Stimulated activated CD8-positive, alpha-beta memory T cell treated with anti-CD3 and anti-CD28 coated beads, Interleukin-4, amount 100 ng/mL, for 4 hours (primary cell): ENCODE data around the gene APOOL.
"Not testable (repeated sequence)": the region's sequence is repeated elsewhere in the genome, so short reads cannot be mapped to it uniquely, and the experiment has no call there.

Experiments
- DNase-seq, 2 donors: peaks; one replicate each; pipeline ENCODE4 v3.0.0-alpha.2; 2020; ENCODE audit warnings: low read depth in 2 of 2, low spot score in 1 of 2

APOOL gene

DNA sequence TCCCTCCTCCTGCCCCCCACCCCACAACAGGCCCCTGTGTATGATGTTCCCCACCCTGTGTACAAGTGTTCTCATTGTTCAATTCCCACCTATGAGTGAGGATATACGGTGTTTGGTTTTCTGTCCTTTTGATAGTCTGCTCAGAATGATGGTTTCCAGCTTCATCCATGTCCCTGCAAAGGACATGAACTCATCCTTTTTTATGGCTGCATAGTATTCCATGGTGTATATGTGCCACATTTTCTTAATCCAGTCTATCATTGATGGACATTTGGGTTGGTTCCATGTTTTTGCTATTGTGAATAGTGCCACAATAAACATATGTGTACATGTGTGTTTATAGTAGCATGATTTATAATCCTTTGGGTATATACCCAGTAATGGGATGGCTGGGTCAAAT is 73.6 kb downstream of the APOOL start:
- DNase-seq = not testable (repeated sequence)

DNA sequence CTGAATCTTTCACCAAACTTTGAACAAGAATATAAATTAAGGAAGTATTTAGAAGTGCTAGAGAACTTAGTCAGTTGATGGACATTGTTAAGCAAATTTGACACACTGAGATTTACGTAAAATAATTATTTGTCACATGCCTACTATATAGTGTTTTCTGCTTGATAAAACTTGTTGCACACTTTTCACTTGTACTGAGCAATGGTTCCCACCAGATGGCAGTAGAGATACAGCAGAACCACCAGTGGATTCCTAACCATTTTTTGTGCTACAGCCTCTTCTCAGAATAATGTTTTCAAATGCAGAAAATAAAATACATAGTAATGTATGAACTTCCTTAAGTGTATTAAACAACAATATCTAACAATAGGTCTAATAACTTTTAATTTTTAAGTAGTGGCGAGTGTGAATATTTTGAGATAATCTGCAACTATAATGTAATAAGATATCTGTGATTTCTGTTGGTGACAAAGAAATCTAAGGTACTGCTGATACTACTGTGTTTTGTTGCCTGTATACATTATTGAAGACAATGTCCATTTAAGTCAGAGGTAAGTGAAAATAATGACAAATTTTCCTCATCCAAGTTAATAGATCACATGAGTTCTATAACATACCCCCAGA is 81.2 kb downstream of the APOOL start:
- DNase-seq = no peak

DNA sequence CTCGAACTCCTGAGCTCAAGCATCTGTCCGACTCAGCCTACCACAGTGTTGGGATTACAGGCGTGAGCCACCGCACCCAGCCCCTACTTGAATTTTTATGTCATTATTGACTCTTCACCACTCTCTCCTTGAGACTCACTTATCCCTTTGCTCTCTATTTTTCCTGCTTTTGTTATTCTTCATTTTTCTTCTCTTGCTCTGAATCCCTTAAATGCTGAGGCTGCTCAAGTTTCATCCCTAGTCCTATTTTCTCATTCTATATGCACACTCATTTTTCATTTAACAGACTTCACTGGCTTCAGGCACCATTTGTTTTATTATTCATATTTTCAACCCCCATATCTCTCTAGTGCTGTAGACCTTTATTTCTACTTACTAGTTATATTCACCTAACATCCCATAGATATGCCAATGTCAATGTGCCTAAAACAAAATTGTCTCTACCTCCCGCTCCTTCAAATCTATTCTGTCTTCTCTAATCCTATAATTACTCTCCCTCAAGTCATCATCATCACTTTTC is 85.7 kb downstream of the APOOL start:
- DNase-seq = no peak

DNA sequence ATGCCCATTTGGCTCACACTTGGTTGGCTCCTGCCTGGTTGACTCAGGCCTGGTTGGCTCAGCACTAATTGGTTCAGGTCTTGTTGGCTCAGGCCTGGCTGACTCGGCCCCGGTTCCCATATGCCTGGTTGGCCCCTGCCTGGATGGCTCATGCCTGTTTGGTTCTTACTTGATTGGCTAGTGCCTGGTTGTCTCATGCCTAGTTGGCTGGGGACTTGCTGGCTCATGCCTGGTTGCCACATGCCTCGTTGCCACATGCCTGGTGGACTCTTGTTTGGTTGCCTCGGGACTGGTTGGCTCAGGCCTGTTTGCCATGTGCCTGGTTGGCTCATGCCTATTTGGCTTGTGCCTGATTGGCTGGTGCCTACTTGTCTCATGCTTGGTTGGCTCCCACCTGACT is 103.7 kb downstream of the APOOL start:
- DNase-seq = no peak

DNA sequence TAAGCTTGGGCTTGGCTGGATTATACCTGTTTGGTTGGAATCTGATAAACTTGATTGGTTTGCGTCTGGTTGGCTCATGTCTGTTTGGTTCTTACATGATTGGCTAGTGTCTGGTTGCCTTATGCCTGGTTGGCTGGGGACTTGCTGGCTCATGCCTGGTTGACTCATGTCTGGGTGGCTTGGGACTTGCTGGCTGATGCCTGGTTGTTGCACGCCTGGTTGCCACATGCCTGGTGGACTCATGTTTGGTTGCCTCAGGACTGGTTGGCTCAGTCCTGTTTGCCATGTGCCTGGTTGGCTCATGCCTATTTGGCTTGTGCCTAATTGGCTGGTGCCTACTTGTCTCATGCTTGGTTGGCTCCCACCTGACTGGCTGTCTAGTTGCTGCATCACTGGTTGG is 104.5 kb downstream of the APOOL start:
- DNase-seq = no peak

DNA sequence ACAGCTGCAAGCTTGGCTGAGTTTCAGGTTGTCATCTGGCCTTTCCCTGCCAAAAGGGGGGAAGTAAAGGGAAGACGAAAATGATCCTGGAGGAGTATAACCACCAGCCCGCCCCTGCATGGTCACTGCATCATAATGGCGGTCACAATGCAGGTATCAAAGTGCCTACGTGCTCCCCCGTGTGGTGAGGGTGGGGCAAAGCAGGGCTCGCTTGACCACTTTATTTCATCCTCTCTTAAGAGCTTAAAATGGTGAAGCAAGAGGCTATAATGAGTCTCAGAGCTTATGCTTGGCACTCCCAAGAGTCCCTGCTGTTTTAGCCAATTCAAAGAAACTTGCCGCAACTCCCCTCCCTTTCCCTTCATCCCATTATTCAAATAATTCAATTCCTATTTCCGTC is 105.6 kb downstream of the APOOL start:
- no peak for DNase-seq

DNA sequence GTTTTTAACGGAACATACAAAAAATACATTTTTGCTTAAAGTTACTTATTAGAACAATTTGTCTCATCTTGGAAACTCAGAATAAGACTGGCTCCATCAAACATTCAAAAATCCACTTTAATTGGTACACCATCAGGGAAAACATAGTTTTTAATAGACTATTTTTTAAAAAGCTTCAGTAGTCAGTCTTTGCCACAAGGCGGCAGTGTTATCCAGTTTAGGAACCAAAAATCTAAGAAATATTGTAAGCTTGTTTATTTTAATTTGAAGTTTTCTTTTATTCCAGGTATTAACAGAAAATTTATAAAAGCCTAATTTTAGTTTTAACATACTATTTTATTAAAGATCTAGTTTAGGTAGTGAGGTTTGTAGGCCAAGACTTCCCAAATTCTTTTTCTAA is 107.7 kb downstream of the APOOL start:
- DNase-seq = no peak

DNA sequence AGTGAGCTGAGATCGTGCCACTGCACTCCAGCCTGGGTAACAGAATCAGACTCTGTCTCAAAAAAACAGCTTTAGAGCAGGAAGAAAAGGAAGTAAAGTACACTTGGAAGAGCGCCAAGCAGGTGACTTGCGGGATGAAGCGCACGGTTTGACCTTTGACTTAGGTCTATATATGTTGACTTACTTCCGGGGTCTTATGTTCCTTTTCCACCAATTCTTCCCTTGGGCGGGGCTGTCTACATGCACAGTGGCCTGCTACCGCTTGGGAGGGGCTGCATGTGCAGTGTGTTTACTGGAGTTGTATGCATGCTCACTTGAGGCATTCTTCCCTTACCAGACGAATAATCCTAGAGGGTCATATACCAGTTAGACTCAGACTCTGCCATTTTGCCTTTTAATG is 108.6 kb downstream of the APOOL start:
- no peak for DNase-seq

DNA sequence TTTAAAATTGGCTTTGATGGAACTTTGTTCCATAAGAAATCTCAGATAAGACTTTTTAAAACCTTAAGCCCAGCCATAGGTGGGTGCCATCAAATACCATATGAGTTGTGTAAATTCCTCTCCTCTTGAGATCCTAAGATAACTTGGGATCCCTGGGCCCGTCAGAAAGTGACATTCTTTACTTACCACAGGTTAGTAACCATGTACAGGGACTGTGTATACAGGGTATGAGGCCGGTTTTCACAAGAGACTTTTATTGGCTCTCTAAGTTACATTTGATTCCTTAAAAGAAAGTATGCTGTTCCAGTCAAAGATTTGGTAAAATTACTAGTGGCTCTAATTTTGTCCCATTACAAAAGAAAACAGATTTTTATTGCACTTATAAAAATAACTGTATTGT is 110.1 kb downstream of the APOOL start:
- no peak for DNase-seq

DNA sequence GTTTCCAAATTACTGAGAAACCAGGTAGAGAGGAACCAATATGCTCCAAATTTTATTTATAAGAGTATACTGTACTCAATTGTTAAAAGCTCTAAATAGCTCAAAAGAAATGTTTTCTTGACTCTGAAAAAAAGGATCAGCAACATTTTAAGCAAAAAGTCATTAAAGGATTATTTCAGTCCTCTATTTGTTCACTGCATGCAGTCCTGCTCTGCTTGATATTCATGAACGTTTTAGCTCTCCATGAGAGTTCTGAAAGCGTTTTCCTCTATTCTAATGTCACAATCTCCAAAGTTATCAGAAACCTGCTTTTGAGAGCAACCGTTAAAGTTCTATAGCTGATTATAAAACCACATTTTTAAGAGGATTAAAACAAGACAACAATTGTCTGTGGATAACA is 110.5 kb downstream of the APOOL start:
- DNase-seq = no peak

DNA sequence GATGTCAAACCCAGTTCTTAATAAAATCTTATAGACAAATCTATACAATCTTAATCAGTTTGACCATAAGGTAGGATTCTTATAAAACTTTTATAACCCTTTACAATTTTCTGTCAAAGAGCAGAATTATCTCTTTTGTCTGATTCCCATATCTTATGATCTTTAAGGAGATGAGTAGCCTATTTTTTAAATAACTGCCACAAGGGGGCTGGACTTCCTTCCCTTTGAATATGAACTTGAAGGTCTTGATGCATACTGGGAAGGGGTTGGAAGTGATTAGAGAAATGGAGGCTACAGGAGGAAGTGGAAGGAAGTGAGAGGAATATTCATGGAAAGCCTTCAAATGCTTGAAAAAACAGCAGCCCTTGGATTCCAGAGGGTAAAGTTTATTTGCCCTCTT is 111.1 kb downstream of the APOOL start:
- DNase-seq = no peak

DNA sequence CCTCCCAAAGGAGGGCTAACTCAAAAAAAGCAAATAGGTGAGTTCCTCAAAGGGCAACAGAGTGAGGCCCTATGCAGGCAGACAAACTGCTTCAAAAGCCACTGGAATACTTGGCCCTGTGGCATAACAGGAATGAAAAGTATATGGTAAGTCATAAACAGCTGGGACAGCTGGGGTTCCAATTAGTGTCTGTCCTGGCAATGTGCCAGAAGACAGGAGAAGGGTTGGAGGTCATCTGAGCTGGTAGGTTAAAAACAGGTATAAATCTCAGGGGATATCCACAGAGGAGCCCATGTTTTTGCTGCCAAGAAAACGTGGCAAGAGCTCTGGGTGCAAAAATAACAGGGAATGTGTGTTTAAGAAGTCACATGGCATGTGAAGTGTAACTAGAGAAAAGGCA is 111.6 kb downstream of the APOOL start:
- no peak for DNase-seq

DNA sequence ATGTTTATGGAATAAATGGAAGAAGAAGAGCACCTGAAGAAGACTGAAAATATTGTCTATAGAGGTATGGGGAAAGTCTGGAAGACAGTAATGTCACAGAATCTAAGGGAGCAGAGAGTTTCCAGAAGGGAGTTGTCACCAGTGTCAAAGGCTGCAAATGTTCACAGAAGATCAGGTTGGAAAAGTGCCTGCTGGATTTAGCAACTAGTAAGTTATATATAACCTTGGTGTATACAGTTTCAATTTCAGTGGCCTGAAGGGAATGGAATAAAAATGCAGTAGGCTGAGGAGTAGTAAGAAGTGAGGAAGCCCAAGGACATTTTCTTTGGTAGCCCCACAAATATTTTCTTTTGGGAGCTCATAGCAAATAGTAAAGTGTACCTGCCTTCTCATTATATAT is 132.7 kb downstream of the APOOL start:
- DNase-seq = no peak

DNA sequence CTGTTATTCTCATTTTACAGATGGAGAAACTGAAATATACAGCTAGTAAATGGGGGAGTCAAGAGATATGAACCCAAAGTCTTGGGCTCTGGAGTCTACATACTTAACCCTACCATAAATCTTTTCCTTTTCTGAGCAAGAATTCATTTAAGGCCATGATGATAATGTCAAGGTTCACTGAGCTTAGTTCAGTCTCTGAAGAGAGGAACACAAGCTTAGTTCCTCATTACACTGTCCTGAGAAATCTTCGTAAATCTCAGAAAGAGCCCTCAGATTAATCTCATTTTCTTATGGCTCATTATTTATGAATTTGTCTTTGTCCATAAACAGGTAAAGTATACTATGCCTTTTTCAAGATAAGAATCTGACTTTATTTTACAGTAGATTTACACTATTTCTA is 135.7 kb downstream of the APOOL start:
- DNase-seq = no peak

DNA sequence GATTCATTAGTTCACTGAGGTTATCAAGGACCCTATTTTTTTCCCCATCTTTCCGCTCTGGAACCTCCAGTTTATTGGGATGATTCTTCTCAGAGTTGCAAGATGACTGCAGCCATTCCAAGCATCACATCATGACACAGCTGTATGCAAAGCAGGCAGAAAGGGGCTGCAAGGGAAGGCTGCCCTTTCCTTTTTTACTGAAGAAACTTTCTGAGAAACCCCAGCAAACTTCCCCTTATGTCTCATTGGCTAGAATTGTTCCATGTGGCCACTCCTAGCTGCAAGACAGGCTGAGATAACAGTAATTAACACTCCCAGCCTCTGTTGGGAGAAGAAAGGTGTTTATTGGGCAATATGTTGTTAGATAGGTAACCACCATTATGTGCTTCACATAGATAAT is 137.3 kb downstream of the APOOL start:
- no peak for DNase-seq
